VCaP (cell line): ENCODE measurements around the gene NLRP1.

Experiments used
- H3K27ac ChIP-seq: fragments of 450-650 bp; 2 replicates; pipeline ENCODE4 v1.5.1; 2017
- CTCF ChIP-seq: fragments of 450-650 bp; conservative IDR thresholded peaks from 2 replicates; pipeline ENCODE4 v1.5.1; 2017; ENCODE audit warnings: mild to moderate bottlenecking, moderate library complexity

Gene NLRP1

GRCh38 chr17:5535436-5535835 is 48.9 kb downstream of the NLRP1 start:
- H3K27ac ChIP-seq, result no peak overlapping the region
- TF ChIP-seq CTCF, result no peak

GRCh38 chr17:5533486-5534315 is 50.6 kb downstream of the NLRP1 start:
- H3K27ac ChIP-seq, result no peak overlapping the region
- no peak for TF ChIP-seq CTCF

DNA sequence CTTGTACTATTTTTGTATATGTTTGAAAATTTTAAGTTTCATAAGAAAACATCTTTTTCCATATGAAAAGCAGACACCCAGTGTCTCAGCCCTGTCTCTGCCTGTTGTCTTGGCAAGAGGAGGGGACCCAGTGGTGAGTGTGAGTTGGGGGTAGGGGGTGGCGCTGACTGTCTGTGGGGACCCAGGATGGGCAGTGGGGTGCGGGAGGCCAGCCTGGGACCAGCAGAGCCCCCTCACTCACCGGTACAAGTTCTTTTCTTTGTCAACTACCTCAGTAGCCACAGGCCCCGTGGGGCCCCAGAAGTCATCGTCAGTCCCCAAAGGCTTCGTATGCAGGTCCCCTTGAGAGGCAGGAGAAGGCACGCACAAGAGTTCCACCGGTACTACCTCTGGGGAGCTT is 51.7 kb downstream of the NLRP1 start:
- H3K27ac ChIP-seq, result no peak overlapping the region
- no peak for TF ChIP-seq CTCF

- TF ChIP-seq CTCF, result no peak
Measured at GRCh38 chr17:5531085-5531418, 53.3 kb downstream of the NLRP1 start.

DNA sequence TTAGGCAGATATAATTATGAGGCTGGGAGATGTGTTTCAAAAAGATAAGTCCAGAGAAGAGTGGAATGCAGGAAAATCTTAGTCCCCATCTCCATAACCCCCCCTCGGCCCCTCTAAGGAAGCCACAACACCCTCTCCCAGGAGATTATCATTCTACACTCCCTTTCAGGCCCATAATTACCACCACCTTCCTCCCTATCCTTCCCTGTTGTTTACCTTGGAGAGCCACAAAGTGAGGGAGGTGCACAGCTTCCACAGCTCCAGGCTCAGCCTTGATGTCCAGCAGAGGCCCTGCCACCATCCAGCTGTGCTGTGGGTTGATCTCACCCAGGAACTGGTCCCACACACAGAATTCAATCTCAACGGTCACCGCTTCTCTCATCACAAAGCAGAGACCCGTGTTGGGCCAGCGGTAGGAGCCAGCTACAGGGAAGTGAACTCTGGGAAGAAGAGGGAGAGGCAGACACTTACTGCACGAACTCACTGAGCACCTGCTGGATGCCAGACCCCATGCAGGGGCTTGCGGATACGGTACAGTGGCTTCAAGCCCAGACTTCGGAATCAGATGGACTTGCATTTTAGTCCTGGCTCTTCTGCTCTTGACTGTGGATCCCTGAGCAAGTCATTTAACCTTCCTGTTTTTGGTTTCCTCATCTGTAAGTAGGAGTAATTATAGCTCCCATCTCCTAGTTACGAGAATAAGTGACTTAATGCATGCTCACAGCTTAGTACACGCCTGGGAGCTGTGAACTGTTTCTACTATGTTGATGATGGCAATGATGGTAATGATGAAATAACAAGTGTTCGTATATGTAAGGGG is 53.8 kb downstream of the NLRP1 start:
- no peak for TF ChIP-seq CTCF

More at GRCh38 chr17:5531085-5531418, 53.3 kb downstream of the NLRP1 start:
- H3K27ac ChIP-seq, result no peak overlapping the region

GRCh38 chr17:5527601-5528250 is 56.6 kb downstream of the NLRP1 start:
- H3K27ac ChIP-seq, result no peak overlapping the region
- no peak for TF ChIP-seq CTCF

More for the DNA sequence above, 53.8 kb downstream of the NLRP1 start:
- H3K27ac ChIP-seq, result no peak overlapping the region
